CD4-positive, alpha-beta memory T cell (primary cell): ENCODE data around the gene EEF2K. TPM values are rescaled to one million over a fixed set of nuclear protein-coding genes. Genes with fewer than 3 reads are reported as not detected.
A peak's percentile ranks its signal among the peaks of the same experiment; 100 is the strongest.

ENCODE experiments used
- CTCF ChIA-PET: fragments of 350-600 bp; sonication (Branson Sonifier 250); formaldehyde crosslinking; loops from one replicate; lab custom pipeline; 2021; ENCODE audit warnings: inconsistent platforms; ENCODE audit not compliant: partially characterized antibody; lab: Charles Lee
- POLR2A ChIA-PET: fragments of 350-600 bp; sonication (Branson Sonifier 250); formaldehyde crosslinking; loops from one replicate; lab custom pipeline; 2021; ENCODE audit not compliant: partially characterized antibody; lab: Charles Lee
- DNase-seq, 5 donors: peaks; one replicate each; pipeline versions ENCODE4 v3.0.0 to v3.0.0-alpha.2; 2020 to 2022; ENCODE audit warnings: mixed read lengths in 1 of 5
- H3K27ac ChIP-seq: one replicate; pipeline ENCODE4 v1.7.0; 2013; ENCODE audit warnings: low read depth, low read length
- H3K27me3 ChIP-seq: 2 replicates; pipeline ENCODE4 v1.7.0; 2013; ENCODE audit warnings: mild to moderate bottlenecking, low read length, moderate library complexity; ENCODE audit not compliant: insufficient read depth
- H3K36me3 ChIP-seq: 2 replicates; pipeline ENCODE4 v1.7.0; 2013; ENCODE audit warnings: mild to moderate bottlenecking, low read length, moderate library complexity; ENCODE audit not compliant: insufficient read depth
- H3K4me1 ChIP-seq: 2 replicates; pipeline ENCODE4 v1.7.0; 2013; ENCODE audit warnings: mild to moderate bottlenecking, low read length, moderate library complexity; ENCODE audit not compliant: insufficient read depth
- H3K4me3 ChIP-seq, 2 donors: one replicate each; pipeline ENCODE4 v1.7.0; 2013; ENCODE audit warnings: low read length in 2 of 2, mild to moderate bottlenecking in 1 of 2
- H3K9me3 ChIP-seq, 2 donors: one replicate each; pipeline ENCODE4 v1.7.0; 2013; ENCODE audit warnings: low read length in 2 of 2, control low read depth in 1 of 2; ENCODE audit not compliant: control insufficient read depth in 1 of 2
- H3K27ac Mint-ChIP-seq, 7 donors: one replicate each; pipeline ENCODE4 v1.8.0; 2020 to 2021; ENCODE audit warnings: mixed read lengths in 7 of 7, mild to moderate bottlenecking in 6 of 7, inconsistent platforms in 3 of 7, moderate library complexity in 3 of 7
- H3K27me3 Mint-ChIP-seq, 2 donors: one replicate each; pipeline ENCODE4 v1.8.0; 2020 to 2021; ENCODE audit warnings: mixed read lengths in 2 of 2
- H3K36me3 Mint-ChIP-seq, 2 donors: one replicate each; pipeline ENCODE4 v1.8.0; 2020 to 2021; ENCODE audit warnings: mixed read lengths in 2 of 2, inconsistent platforms in 1 of 2, mild to moderate bottlenecking in 1 of 2
- H3K4me1 Mint-ChIP-seq, 4 donors: one replicate each; pipeline ENCODE4 v1.8.0; 2020 to 2021; ENCODE audit warnings: mixed read lengths in 4 of 4, mild to moderate bottlenecking in 1 of 4
- H3K4me3 Mint-ChIP-seq, 8 donors: one replicate each; pipeline ENCODE4 v1.8.0; 2020 to 2021; ENCODE audit warnings: mixed read lengths in 8 of 8, mild to moderate bottlenecking in 7 of 8, moderate library complexity in 6 of 8, inconsistent platforms in 3 of 8
- H3K9me3 Mint-ChIP-seq, 8 donors: one replicate each; pipeline ENCODE4 v1.8.0; 2020 to 2021; ENCODE audit warnings: mixed read lengths in 8 of 8, mild to moderate bottlenecking in 5 of 8, inconsistent platforms in 3 of 8, moderate library complexity in 1 of 8
- intact Hi-C: fragments of 100-400 bp; cut with micrococcal nuclease; formaldehyde crosslinking; loops from one replicate; pipeline ENCODE4 v1.15.1; 2023
- polyA plus RNA-seq, 2 donors: library from polyadenylated mRNA; unstranded; fragments of 300-500 nt; fragmentation: Illumina TruSeq; gene quantifications; one replicate each; pipeline ENCODE4 v1.2.3, GENCODE V29; 2021
- total RNA-seq, 2 experiments: library from RNA; stranded (reverse); gene quantifications; one replicate each; pipeline ENCODE4 v1.2.3, GENCODE V29; 2021

The EEF2K gene
- total and polyA plus RNA-seq, 4 experiments from 2014 or later = 0.77 to 20.7 (median 11.5) TPM

- Histone ChIP-seq H3K27ac (no peak overlapping the region), H3K4me3 (no peak overlapping the region), H3K36me3 (peaks cover 4% of the 10 kb centered on the region), H3K9me3 (no peaks in the 10 kb centered on the region), H3K4me1 (no peaks in the 10 kb centered on the region), H3K27me3 (no peaks in the 10 kb centered on the region)
- intact Hi-C loops = no loop called here
- H3K4me1 Mint-ChIP-seq = peaks cover 0 to 7% (median 5%) of the 10 kb centered on the region in 4 donors
- H3K36me3 Mint-ChIP-seq = peaks cover 3 to 4% of the 10 kb centered on the region in 2 donors
- no peaks in the 10 kb centered on the region for H3K27me3 Mint-ChIP-seq
- no peaks in the 10 kb centered on the region for H3K9me3 Mint-ChIP-seq
- H3K4me3 Mint-ChIP-seq = no peak overlapping the region
- DNase-seq = no peak
- POLR2A ChIA-PET = no interaction called here
- CTCF ChIA-PET = no interaction called here
- peak overlapping the region in 1 of 7 donors; percentile 13 for H3K27ac Mint-ChIP-seq
These were observed 15.9 kb downstream of the EEF2K start for GRCh38 chr16:22222006-22222405.

- H3K9me3 ChIP-seq = no peaks in the 10 kb centered on the region
- intact Hi-C loops = no loop called here
- no peak overlapping the region for H3K4me3 Mint-ChIP-seq
- no peaks in the 10 kb centered on the region for H3K9me3 Mint-ChIP-seq
- POLR2A ChIA-PET = no interaction called here
- H3K27ac ChIP-seq = no peak overlapping the region
- H3K27me3 ChIP-seq = no peaks in the 10 kb centered on the region
- H3K4me1 ChIP-seq = no peaks in the 10 kb centered on the region
- H3K4me3 ChIP-seq = no peak overlapping the region
- no peaks in the 10 kb centered on the region for H3K27me3 Mint-ChIP-seq
- peaks cover 4% of the 10 kb centered on the region for H3K36me3 ChIP-seq
- peak overlapping the region in 2 of 7 donors; percentile 8 to 68 for H3K27ac Mint-ChIP-seq
- no peak for DNase-seq
- peaks cover under 1 to 3% of the 10 kb centered on the region in 2 donors for H3K36me3 Mint-ChIP-seq
- CTCF ChIA-PET = no interaction called here
- peaks cover 0 to 6% (median 5%) of the 10 kb centered on the region in 4 donors for H3K4me1 Mint-ChIP-seq
These were observed 16.9 kb downstream of the EEF2K start for GRCh38 chr16:22222998-22223397.

GRCh38 chr16:22225060-22225459, 19.0 kb downstream of the EEF2K start:
- no peak for DNase-seq
- H3K9me3 ChIP-seq = no peaks in the 10 kb centered on the region
- ChIA-PET POLR2A (interaction anchor here (1.0 to 1.1 kb wide), 2 partner anchors 20 to 33 kb away, joined by 3 read pairs; no protein-coding TSS in a partner anchor), CTCF (no interaction called here)
- H3K27ac ChIP-seq = no peak overlapping the region
- no peak overlapping the region for H3K4me3 Mint-ChIP-seq
- no peaks in the 10 kb centered on the region for H3K4me1 ChIP-seq
- peak overlapping the region in 3 of 7 donors; percentile 55 to 77 (median 69) for H3K27ac Mint-ChIP-seq
- intact Hi-C loops = no loop called here
- H3K4me3 ChIP-seq = no peak overlapping the region
- H3K4me1 Mint-ChIP-seq = peaks cover 0 to 6% (median 5%) of the 10 kb centered on the region in 4 donors
- H3K27me3 ChIP-seq = no peaks in the 10 kb centered on the region
- H3K36me3 Mint-ChIP-seq = peaks cover 10 to 12% of the 10 kb centered on the region in 2 donors
- H3K36me3 ChIP-seq = peaks cover 4% of the 10 kb centered on the region
- H3K27me3 Mint-ChIP-seq = no peaks in the 10 kb centered on the region
- H3K9me3 Mint-ChIP-seq = no peaks in the 10 kb centered on the region

GRCh38 chr16:22229889-22230288, 23.8 kb downstream of the EEF2K start:
- Histone ChIP-seq H3K36me3 (peaks cover 4% of the 10 kb centered on the region), H3K4me1 (no peaks in the 10 kb centered on the region), H3K9me3 (no peaks in the 10 kb centered on the region), H3K4me3 (no peak overlapping the region), H3K27ac (no peak overlapping the region), H3K27me3 (no peaks in the 10 kb centered on the region)
- H3K36me3 Mint-ChIP-seq = peaks cover 20 to 27% of the 10 kb centered on the region in 2 donors
- H3K27ac Mint-ChIP-seq = no peak overlapping the region
- intact Hi-C loops = no loop called here
- H3K4me1 Mint-ChIP-seq = peaks cover 0 to 5% (median 2%) of the 10 kb centered on the region in 4 donors
- ChIA-PET POLR2A (no interaction called here), CTCF (interaction anchor here (0.6 kb wide), 1 partner anchor 63 kb away, joined by 4 read pairs; no protein-coding TSS in a partner anchor)
- no peak for DNase-seq
- H3K27me3 Mint-ChIP-seq = no peaks in the 10 kb centered on the region
- H3K9me3 Mint-ChIP-seq = no peaks in the 10 kb centered on the region
- H3K4me3 Mint-ChIP-seq = no peak overlapping the region

- no peak overlapping the region for H3K4me3 Mint-ChIP-seq
- CTCF ChIA-PET = interaction anchor here (0.6 kb wide), 1 partner anchor 13 kb away, joined by 3 read pairs; no protein-coding TSS in a partner anchor
- POLR2A ChIA-PET = no interaction called here
- intact Hi-C loops = no loop called here
- Histone ChIP-seq H3K36me3 (no peaks in the 10 kb centered on the region), H3K4me3 (no peak overlapping the region), H3K4me1 (no peaks in the 10 kb centered on the region), H3K27ac (no peak overlapping the region), H3K27me3 (no peaks in the 10 kb centered on the region), H3K9me3 (no peaks in the 10 kb centered on the region)
- H3K4me1 Mint-ChIP-seq = peaks cover 0 to 3% (median under 1%) of the 10 kb centered on the region in 4 donors
- no peak for DNase-seq
- no peaks in the 10 kb centered on the region for H3K27me3 Mint-ChIP-seq
- H3K36me3 Mint-ChIP-seq = peaks cover 18 to 28% of the 10 kb centered on the region in 2 donors
- no peaks in the 10 kb centered on the region for H3K9me3 Mint-ChIP-seq
- H3K27ac Mint-ChIP-seq = peak overlapping the region in 3 of 7 donors; percentile 10 to 41 (median 24)
These were observed 26.4 kb downstream of the EEF2K start for GRCh38 chr16:22232277-22233036.

DNA sequence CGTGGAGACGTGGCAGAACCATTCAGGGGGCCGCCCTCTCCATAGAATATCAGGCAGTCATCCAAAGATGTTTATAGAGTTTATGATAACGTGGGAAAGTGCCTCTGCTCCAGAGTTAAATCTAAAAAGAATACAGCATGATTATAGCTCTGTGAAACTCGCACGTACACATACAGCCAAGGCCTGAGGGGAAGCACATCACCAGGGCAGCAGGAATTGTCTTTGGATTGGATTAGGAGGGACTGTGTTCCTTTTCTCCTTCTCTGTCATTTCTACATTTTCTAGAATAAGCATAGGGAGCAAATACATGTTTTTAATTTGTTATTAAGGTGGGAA, 26.9 kb downstream of the EEF2K start:
- no peaks in the 10 kb centered on the region for H3K4me1 ChIP-seq
- Mint-ChIP-seq H3K4me1 (peaks cover 0 to 4% (median 2%) of the 10 kb centered on the region in 4 donors), H3K4me3 (no peak overlapping the region), H3K9me3 (no peaks in the 10 kb centered on the region), H3K27me3 (no peaks in the 10 kb centered on the region), H3K27ac (no peak overlapping the region), H3K36me3 (peaks cover 18 to 28% of the 10 kb centered on the region in 2 donors)
- POLR2A ChIA-PET = no interaction called here
- CTCF ChIA-PET = no interaction called here
- no peak overlapping the region for H3K4me3 ChIP-seq
- no peak for DNase-seq
- H3K36me3 ChIP-seq = no peaks in the 10 kb centered on the region
- H3K27ac ChIP-seq = no peak overlapping the region
- H3K27me3 ChIP-seq = no peaks in the 10 kb centered on the region
- H3K9me3 ChIP-seq = no peaks in the 10 kb centered on the region
- intact Hi-C loops = no loop called here

DNA sequence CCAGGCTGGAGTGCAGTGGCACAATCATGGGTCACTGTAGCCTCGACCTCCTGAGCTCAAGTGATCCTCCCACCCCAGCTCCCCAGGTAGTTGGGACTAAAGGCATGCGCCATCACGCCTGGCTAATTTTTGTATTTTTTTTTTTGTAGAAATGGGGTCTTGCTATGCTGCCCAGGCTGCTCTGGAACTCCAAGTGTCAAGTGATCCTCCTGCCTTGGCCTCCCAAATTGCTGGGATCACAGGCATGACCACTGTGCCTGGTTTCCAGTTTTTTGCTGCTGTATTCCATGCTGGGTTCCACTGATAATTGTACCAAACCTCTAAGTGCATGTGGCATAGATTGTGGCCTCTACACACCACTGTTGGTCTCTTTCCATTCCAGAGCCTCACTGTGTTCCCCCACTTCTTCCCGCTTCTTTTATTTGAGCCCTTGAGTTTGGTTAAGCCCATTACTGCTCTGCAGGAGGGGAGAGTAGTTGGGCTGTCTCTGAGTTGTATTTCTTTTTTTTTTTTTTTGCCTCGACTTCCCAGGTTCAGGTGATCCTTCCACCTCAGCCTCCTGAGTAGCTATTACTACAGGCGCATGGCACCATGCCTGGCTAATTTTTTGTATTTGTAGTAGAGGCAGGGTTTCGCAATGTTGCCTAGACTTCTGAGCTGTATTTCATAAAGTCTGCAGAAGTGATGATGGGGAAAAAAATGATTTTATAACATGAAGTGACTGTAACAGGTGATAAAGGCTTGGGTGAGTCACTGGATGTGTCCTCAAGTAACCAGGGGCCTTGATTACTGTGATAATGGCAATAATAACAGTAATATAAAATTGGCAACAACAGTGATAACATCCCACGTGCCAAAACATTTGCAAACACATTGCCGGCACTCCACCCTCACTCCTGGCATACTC, 30.0 kb downstream of the EEF2K start:
- Mint-ChIP-seq H3K27ac (no peak overlapping the region), H3K27me3 (no peaks in the 10 kb centered on the region), H3K4me1 (peaks cover 15 to 32% (median 24%) of the 10 kb centered on the region in 4 donors), H3K4me3 (no peak overlapping the region), H3K9me3 (no peaks in the 10 kb centered on the region), H3K36me3 (peaks cover 3 to 13% of the 10 kb centered on the region in 2 donors)
- H3K4me1 ChIP-seq = peaks cover 27% of the 10 kb centered on the region
- intact Hi-C loops = no loop called here
- no peaks in the 10 kb centered on the region for H3K9me3 ChIP-seq
- H3K4me3 ChIP-seq = no peak overlapping the region
- no peak overlapping the region for H3K27ac ChIP-seq
- H3K27me3 ChIP-seq = no peaks in the 10 kb centered on the region
- DNase-seq = no peak
- POLR2A ChIA-PET = no interaction called here
- CTCF ChIA-PET = no interaction called here
- H3K36me3 ChIP-seq = no peaks in the 10 kb centered on the region
